GM12878 (cell line): ENCODE measurements around the gene GADL1.

Experiments used
- CTCF ChIP-seq, 3 experiments: IDR thresholded peaks in 2 of 3; conservative IDR thresholded peaks in 1 of 3; 2 replicates each; pipeline ENCODE4 v1.5.1; 2011; ENCODE audit warnings: low read depth in 3 of 3, low read length in 3 of 3, mild to moderate bottlenecking in 3 of 3, control low read depth in 2 of 3, moderate library complexity in 2 of 3, inconsistent platforms in 1 of 3, mixed read lengths in 1 of 3; ENCODE audit not compliant: control insufficient read depth in 2 of 3, insufficient read depth in 1 of 3; ENCODE audit errors: extremely low read depth in 1 of 3
- TF ChIP-seq, protein P1 (sequence below): IDR thresholded peaks from 2 replicates; pipeline ENCODE4 v1.6.1; 2012; ENCODE audit warnings: low read depth, low read length, improper control_type of control experiment

- TF ChIP-seq CTCF (IDR thresholded peaks at IDR 0.05 in 2 of 3, conservative IDR thresholded peaks at IDR 0.05 in 1 of 3; ENCODE audit: control insufficient read depth in 2 of 3, extremely low read depth in 1 of 3, insufficient read depth in 1 of 3, low read depth in 3 of 3, low read length in 3 of 3): no peak
- TF ChIP-seq, protein P1, sequence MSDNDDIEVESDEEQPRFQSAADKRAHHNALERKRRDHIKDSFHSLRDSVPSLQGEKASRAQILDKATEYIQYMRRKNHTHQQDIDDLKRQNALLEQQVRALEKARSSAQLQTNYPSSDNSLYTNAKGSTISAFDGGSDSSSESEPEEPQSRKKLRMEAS: no peak
Observed at GRCh38 chr3:30777426-30778113, 116.9 kb downstream of the GADL1 start.
